OCI-LY1 (cell line): ENCODE data around the gene MYO10.

Source experiments
- CTCF ChIP-seq: fragments of 200-600 bp; sonication (generic), shearing (Covaris generic); IDR thresholded peaks from 2 replicates; pipeline ENCODE4 v1.5.1; 2017; ENCODE audit warnings: mild to moderate bottlenecking, antibody characterized with exemption, low read length, moderate library complexity, mixed read lengths
- EZH2 ChIP-seq: fragments of 200-600 bp; sonication (generic), shearing (Covaris generic); IDR thresholded peaks from 2 replicates; pipeline ENCODE4 v1.8.0; 2017; ENCODE audit warnings: borderline replicate concordance, mixed run types, mild to moderate bottlenecking, antibody characterized with exemption, low read length, moderate library complexity, mixed read lengths

- no peak for TF ChIP-seq EZH2
- TF ChIP-seq CTCF, result no peak
These were observed 155.8 kb downstream of the MYO10 start for GRCh38 chr5:16780325-16780724.
